Karpas-422 (cell line): ENCODE data around the gene PRKG1. TPM values are rescaled to one million over a fixed set of nuclear protein-coding genes. Genes with fewer than 3 reads are reported as not detected.
"Not testable (repeated sequence)": the region's sequence is repeated elsewhere in the genome, so short reads cannot be mapped to it uniquely, and the experiment has no call there.

Experiments
- DNase-seq: peaks from one replicate; pipeline ENCODE4 v3.0.0-alpha.2; 2015
- H2AFZ ChIP-seq: fragments of 200-600 bp; sonication (generic); 2 replicates; pipeline ENCODE4 v1.6.1; 2014; ENCODE audit warnings: antibody characterized with exemption, low read length, mixed read lengths
- H3K27ac ChIP-seq: fragments of 200-600 bp; sonication (generic); 2 replicates; pipeline ENCODE4 v1.5.1; 2014; ENCODE audit warnings: mild to moderate bottlenecking, low read length, moderate library complexity
- H3K27me3 ChIP-seq: fragments of 200-600 bp; sonication (generic); 2 replicates; pipeline ENCODE4 v1.6.1; 2014; ENCODE audit warnings: low read length, mixed read lengths
- H3K36me3 ChIP-seq: fragments of 200-600 bp; sonication (generic); 2 replicates; pipeline ENCODE4 v1.6.1; 2014; ENCODE audit warnings: low read length, mixed read lengths; ENCODE audit not compliant: insufficient read depth
- H3K4me1 ChIP-seq: fragments of 200-600 bp; sonication (generic); 2 replicates; pipeline ENCODE4 v1.6.1; 2014; ENCODE audit warnings: mild to moderate bottlenecking, low read length, mixed read lengths
- H3K4me2 ChIP-seq: fragments of 200-600 bp; sonication (generic); 2 replicates; pipeline ENCODE4 v1.6.1; 2014; ENCODE audit warnings: low read length, low read depth, mild to moderate bottlenecking; ENCODE audit not compliant: poor library complexity, severe bottlenecking
- H3K4me3 ChIP-seq: fragments of 200-600 bp; sonication (generic); 2 replicates; pipeline ENCODE4 v1.5.1; 2014; ENCODE audit warnings: mild to moderate bottlenecking, antibody characterized with exemption, low read length, mixed read lengths
- H3K79me2 ChIP-seq: fragments of 200-600 bp; sonication (generic); 2 replicates; pipeline ENCODE4 v1.6.1; 2014; ENCODE audit warnings: mild to moderate bottlenecking, low read length, mixed read lengths
- H3K9ac ChIP-seq: fragments of 200-600 bp; sonication (generic); 2 replicates; pipeline ENCODE4 v1.6.0; 2014; ENCODE audit warnings: low read length
- H3K9me2 ChIP-seq: fragments of 200-600 bp; sonication (generic), shearing (Covaris generic); replicated peaks from 2 replicates; pipeline ENCODE4 v1.6.0; 2014; ENCODE audit warnings: mild to moderate bottlenecking, low read length, moderate library complexity; ENCODE audit not compliant: insufficient read depth
- H3K9me3 ChIP-seq: fragments of 300-700, 200-600 bp; sonication (generic); 2 replicates; pipeline ENCODE4 v1.6.1; 2014; ENCODE audit warnings: low read length, mixed read lengths
- H4K20me1 ChIP-seq: fragments of 200-600 bp; sonication (generic); 2 replicates; pipeline ENCODE4 v1.6.1; 2014; ENCODE audit warnings: mild to moderate bottlenecking, antibody characterized with exemption, low read length, low read depth; ENCODE audit not compliant: insufficient read depth
- total RNA-seq: library from RNA; depleted of rRNA; stranded (reverse); fragments of >200 nt; shearing (Covaris generic); gene quantifications from 2 replicates; pipeline ENCODE4 v1.2.3, GENCODE V29; 2014; ENCODE audit warnings: low replicate concordance

The PRKG1 gene
- total RNA-seq, 1 experiment from 2014 or later = not detected

GRCh38 chr10:51386248-51386885 lies 312.1 kb downstream of the PRKG1 start:
- no peak overlapping the region for H2AFZ ChIP-seq
- H3K4me2 ChIP-seq = no peak overlapping the region
- H3K9me3 ChIP-seq = no peaks in the 10 kb centered on the region
- H4K20me1 ChIP-seq = no peaks in the 10 kb centered on the region
- no peaks in the 10 kb centered on the region for H3K9me2 ChIP-seq
- no peak overlapping the region for H3K4me3 ChIP-seq
- H3K4me1 ChIP-seq = no peaks in the 10 kb centered on the region
- no peaks in the 10 kb centered on the region for H3K27me3 ChIP-seq
- no peaks in the 10 kb centered on the region for H3K79me2 ChIP-seq
- no peak overlapping the region for H3K27ac ChIP-seq
- H3K36me3 ChIP-seq = no peaks in the 10 kb centered on the region
- DNase-seq = no peak
- no peak overlapping the region for H3K9ac ChIP-seq

GRCh38 chr10:51389415-51390321 lies 315.4 kb downstream of the PRKG1 start:
- no peak overlapping the region for H2AFZ ChIP-seq
- no peaks in the 10 kb centered on the region for H3K4me1 ChIP-seq
- no peaks in the 10 kb centered on the region for H4K20me1 ChIP-seq
- H3K9me2 ChIP-seq = no peaks in the 10 kb centered on the region
- H3K79me2 ChIP-seq = no peaks in the 10 kb centered on the region
- no peak overlapping the region for H3K4me3 ChIP-seq
- H3K27me3 ChIP-seq = no peaks in the 10 kb centered on the region
- DNase-seq = peak; percentile 78
- H3K36me3 ChIP-seq = no peaks in the 10 kb centered on the region
- H3K9me3 ChIP-seq = no peaks in the 10 kb centered on the region
- no peak overlapping the region for H3K9ac ChIP-seq
- H3K4me2 ChIP-seq = no peak overlapping the region
- no peak overlapping the region for H3K27ac ChIP-seq

- H3K27ac ChIP-seq, H3K27me3 ChIP-seq, H3K4me1 ChIP-seq, H3K9me2 ChIP-seq, H3K4me3 ChIP-seq, DNase-seq, H3K9ac ChIP-seq, H4K20me1 ChIP-seq, H3K36me3 ChIP-seq, H3K9me3 ChIP-seq, H2AFZ ChIP-seq, H3K4me2 ChIP-seq, H3K79me2 ChIP-seq: not testable (repeated sequence)
These were observed 318.7 kb downstream of the PRKG1 start for GRCh38 chr10:51393006-51393405.

- Histone ChIP-seq H3K27ac (no peak overlapping the region), H3K36me3 (no peaks in the 10 kb centered on the region), H3K9ac (no peak overlapping the region), H2AFZ (no peak overlapping the region), H3K4me3 (no peak overlapping the region), H3K79me2 (no peaks in the 10 kb centered on the region), H3K27me3 (no peaks in the 10 kb centered on the region), H3K4me1 (no peaks in the 10 kb centered on the region), H3K4me2 (no peak overlapping the region), H3K9me3 (no peaks in the 10 kb centered on the region), H3K9me2 (no peaks in the 10 kb centered on the region), H4K20me1 (no peaks in the 10 kb centered on the region)
- no peak for DNase-seq
These were observed 319.8 kb downstream of the PRKG1 start for GRCh38 chr10:51394039-51394438.

GRCh38 chr10:51397244-51397643 lies 323.0 kb downstream of the PRKG1 start:
- H3K36me3 ChIP-seq = no peaks in the 10 kb centered on the region
- no peak overlapping the region for H3K27ac ChIP-seq
- H3K27me3 ChIP-seq = no peaks in the 10 kb centered on the region
- no peaks in the 10 kb centered on the region for H3K9me3 ChIP-seq
- no peak for DNase-seq
- H3K79me2 ChIP-seq = no peaks in the 10 kb centered on the region
- H3K4me1 ChIP-seq = no peaks in the 10 kb centered on the region
- H3K4me3 ChIP-seq = no peak overlapping the region
- no peak overlapping the region for H3K4me2 ChIP-seq
- H3K9me2 ChIP-seq = no peaks in the 10 kb centered on the region
- no peaks in the 10 kb centered on the region for H4K20me1 ChIP-seq
- H2AFZ ChIP-seq = no peak overlapping the region
- no peak overlapping the region for H3K9ac ChIP-seq

GRCh38 chr10:51397695-51398094 lies 323.4 kb downstream of the PRKG1 start:
- no peaks in the 10 kb centered on the region for H3K79me2 ChIP-seq
- H2AFZ ChIP-seq = no peak overlapping the region
- no peak for DNase-seq
- no peak overlapping the region for H3K27ac ChIP-seq
- no peak overlapping the region for H3K9ac ChIP-seq
- no peaks in the 10 kb centered on the region for H3K27me3 ChIP-seq
- no peaks in the 10 kb centered on the region for H3K4me1 ChIP-seq
- H3K36me3 ChIP-seq = no peaks in the 10 kb centered on the region
- no peaks in the 10 kb centered on the region for H3K9me3 ChIP-seq
- no peaks in the 10 kb centered on the region for H4K20me1 ChIP-seq
- no peak overlapping the region for H3K4me3 ChIP-seq
- no peak overlapping the region for H3K4me2 ChIP-seq
- no peaks in the 10 kb centered on the region for H3K9me2 ChIP-seq

- DNase-seq = no peak
- no peaks in the 10 kb centered on the region for H3K36me3 ChIP-seq
- H3K9me3 ChIP-seq = no peaks in the 10 kb centered on the region
- no peak overlapping the region for H3K27ac ChIP-seq
- H3K4me1 ChIP-seq = no peaks in the 10 kb centered on the region
- H3K79me2 ChIP-seq = no peaks in the 10 kb centered on the region
- no peak overlapping the region for H3K4me2 ChIP-seq
- H3K27me3 ChIP-seq = no peaks in the 10 kb centered on the region
- no peak overlapping the region for H3K4me3 ChIP-seq
- H4K20me1 ChIP-seq = no peaks in the 10 kb centered on the region
- H3K9me2 ChIP-seq = no peaks in the 10 kb centered on the region
- no peak overlapping the region for H3K9ac ChIP-seq
- H2AFZ ChIP-seq = no peak overlapping the region
These were observed 325.6 kb downstream of the PRKG1 start for GRCh38 chr10:51399840-51400239.

GRCh38 chr10:51400392-51401096 lies 326.3 kb downstream of the PRKG1 start:
- Histone ChIP-seq H3K27ac (no peak overlapping the region), H3K27me3 (no peaks in the 10 kb centered on the region), H3K9me3 (no peaks in the 10 kb centered on the region), H3K79me2 (no peaks in the 10 kb centered on the region), H3K9ac (no peak overlapping the region), H4K20me1 (no peaks in the 10 kb centered on the region), H2AFZ (no peak overlapping the region), H3K9me2 (no peaks in the 10 kb centered on the region), H3K4me3 (no peak overlapping the region), H3K4me1 (no peaks in the 10 kb centered on the region), H3K36me3 (no peaks in the 10 kb centered on the region), H3K4me2 (no peak overlapping the region)
- DNase-seq = no peak
